DMS 273 (cell line): ENCODE measurements around the gene ANKS1A.
"Not testable (repeated sequence)": the region's sequence is repeated elsewhere in the genome, so short reads cannot be mapped to it uniquely, and the experiment has no call there.

Experiments
- DNase-seq: peaks from one replicate; lab custom pipeline; 2025; ENCODE audit not compliant: unreplicated experiment; lab: John Stamatoyannopoulos, UW

ANKS1A gene

GRCh38 chr6:34916348-34916967 is 27.4 kb downstream of the ANKS1A start:
- no peak for DNase-seq

GRCh38 chr6:34917626-34918285 is 28.7 kb downstream of the ANKS1A start:
- DNase-seq = no peak

GRCh38 chr6:34919651-34920050 is 30.6 kb downstream of the ANKS1A start:
- no peak for DNase-seq

- no peak for DNase-seq
These were observed 31.0 kb downstream of the ANKS1A start for GRCh38 chr6:34920097-34920496.

- no peak for DNase-seq
These were observed 33.2 kb downstream of the ANKS1A start for GRCh38 chr6:34922177-34922663.

GRCh38 chr6:34924831-34925625 is 36.0 kb downstream of the ANKS1A start:
- no peak for DNase-seq

- no peak for DNase-seq
These were observed 37.6 kb downstream of the ANKS1A start for GRCh38 chr6:34926655-34927054.

- no peak for DNase-seq
These were observed 39.2 kb downstream of the ANKS1A start for GRCh38 chr6:34928220-34928619.

GRCh38 chr6:34928695-34929094 is 39.6 kb downstream of the ANKS1A start:
- DNase-seq = no peak

- no peak for DNase-seq
These were observed 40.4 kb downstream of the ANKS1A start for GRCh38 chr6:34929241-34929978.

GRCh38 chr6:34930221-34930620 is 41.2 kb downstream of the ANKS1A start:
- no peak for DNase-seq

GRCh38 chr6:34932202-34932601 is 43.1 kb downstream of the ANKS1A start:
- not testable (repeated sequence) for DNase-seq

- DNase-seq = peak; percentile 77
These were observed 45.5 kb downstream of the ANKS1A start for GRCh38 chr6:34934516-34934915.

GRCh38 chr6:34938268-34938667 is 49.2 kb downstream of the ANKS1A start:
- no peak for DNase-seq

- no peak for DNase-seq
These were observed 51.0 kb downstream of the ANKS1A start for GRCh38 chr6:34940030-34940434.

- DNase-seq = no peak
These were observed 52.4 kb downstream of the ANKS1A start for GRCh38 chr6:34941421-34941820.

GRCh38 chr6:34945317-34945716 is 56.3 kb downstream of the ANKS1A start:
- no peak for DNase-seq

- DNase-seq = no peak
These were observed 58.5 kb downstream of the ANKS1A start for GRCh38 chr6:34947561-34947960.

- no peak for DNase-seq
These were observed 60.6 kb downstream of the ANKS1A start for GRCh38 chr6:34949636-34950035.

GRCh38 chr6:34950849-34951248 is 61.8 kb downstream of the ANKS1A start:
- no peak for DNase-seq

GRCh38 chr6:34951731-34952130 is 62.7 kb downstream of the ANKS1A start:
- DNase-seq = no peak
